ENCODE results near the gene NTPCR.

The NTPCR gene

GRCh38 chr1:232949636-232950196 lies 695 bp upstream of the NTPCR start:
- no peak for DNase-seq (ENCODE audit: low spot score)
- in situ Hi-C loops (cut with MboI; ENCODE audit: low pct_unique_long_range_greater_than_20kb, low sequenced_read_pairs, unreplicated experiment) = no loop called here
- TF ChIP-seq, protein P1, sequence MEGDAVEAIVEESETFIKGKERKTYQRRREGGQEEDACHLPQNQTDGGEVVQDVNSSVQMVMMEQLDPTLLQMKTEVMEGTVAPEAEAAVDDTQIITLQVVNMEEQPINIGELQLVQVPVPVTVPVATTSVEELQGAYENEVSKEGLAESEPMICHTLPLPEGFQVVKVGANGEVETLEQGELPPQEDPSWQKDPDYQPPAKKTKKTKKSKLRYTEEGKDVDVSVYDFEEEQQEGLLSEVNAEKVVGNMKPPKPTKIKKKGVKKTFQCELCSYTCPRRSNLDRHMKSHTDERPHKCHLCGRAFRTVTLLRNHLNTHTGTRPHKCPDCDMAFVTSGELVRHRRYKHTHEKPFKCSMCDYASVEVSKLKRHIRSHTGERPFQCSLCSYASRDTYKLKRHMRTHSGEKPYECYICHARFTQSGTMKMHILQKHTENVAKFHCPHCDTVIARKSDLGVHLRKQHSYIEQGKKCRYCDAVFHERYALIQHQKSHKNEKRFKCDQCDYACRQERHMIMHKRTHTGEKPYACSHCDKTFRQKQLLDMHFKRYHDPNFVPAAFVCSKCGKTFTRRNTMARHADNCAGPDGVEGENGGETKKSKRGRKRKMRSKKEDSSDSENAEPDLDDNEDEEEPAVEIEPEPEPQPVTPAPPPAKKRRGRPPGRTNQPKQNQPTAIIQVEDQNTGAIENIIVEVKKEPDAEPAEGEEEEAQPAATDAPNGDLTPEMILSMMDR (IDR thresholded peaks at IDR 0.05; ENCODE audit: extremely low read depth, insufficient read depth, missing control alignments) = no peak

DNA sequence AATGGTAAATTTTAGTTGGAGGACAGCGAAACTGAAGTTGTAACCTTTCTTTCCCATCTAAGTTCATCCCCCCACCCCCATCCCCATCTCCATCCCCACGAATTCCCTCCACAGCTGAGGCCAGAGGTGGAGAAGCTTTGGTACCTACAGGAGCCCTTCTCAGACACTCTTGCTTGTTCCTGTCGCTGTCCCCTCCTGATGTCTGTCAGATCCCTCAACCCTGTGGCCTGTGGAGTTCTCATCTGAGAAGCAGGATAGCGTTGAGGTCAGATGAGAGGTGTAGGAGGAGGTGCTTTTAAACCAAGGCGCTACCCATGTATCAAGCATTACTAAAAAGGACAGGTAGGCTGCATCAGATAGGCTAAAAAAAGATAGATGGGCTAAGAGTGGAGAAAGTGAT lies 769 bp downstream of the NTPCR start:
- TF ChIP-seq, protein P1 (IDR thresholded peaks at IDR 0.05; ENCODE audit: extremely low read depth, insufficient read depth, missing control alignments) = no peak
- peak; percentile 30 for DNase-seq (ENCODE audit: low spot score)
- in situ Hi-C loops (cut with MboI; ENCODE audit: low pct_unique_long_range_greater_than_20kb, low sequenced_read_pairs, unreplicated experiment) = no loop called here

DNA sequence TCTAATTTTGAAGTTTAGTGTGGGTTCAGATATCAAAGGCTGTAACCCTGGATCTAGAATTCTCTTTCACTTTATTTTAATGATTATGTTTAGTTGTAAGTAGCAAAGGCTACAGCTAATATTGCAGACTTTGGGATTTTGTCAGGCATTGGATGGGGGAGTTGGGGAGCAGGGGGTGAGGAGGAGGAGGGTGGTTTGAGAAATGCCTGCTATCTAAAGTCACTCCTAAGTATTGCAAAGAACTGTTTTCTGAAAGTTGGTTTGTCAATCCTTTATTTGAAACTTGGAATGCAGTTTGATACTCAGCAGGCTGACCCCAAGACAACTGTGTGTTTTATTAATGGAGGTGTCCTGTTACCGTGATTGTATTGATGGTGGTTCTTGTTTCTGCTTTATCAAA lies 1.2 kb downstream of the NTPCR start:
- TF ChIP-seq, protein P1 (IDR thresholded peaks at IDR 0.05; ENCODE audit: extremely low read depth, insufficient read depth, missing control alignments) = no peak
- no peak for DNase-seq (ENCODE audit: low spot score)
- in situ Hi-C loops (cut with MboI; ENCODE audit: low pct_unique_long_range_greater_than_20kb, low sequenced_read_pairs, unreplicated experiment) = no loop called here

DNA sequence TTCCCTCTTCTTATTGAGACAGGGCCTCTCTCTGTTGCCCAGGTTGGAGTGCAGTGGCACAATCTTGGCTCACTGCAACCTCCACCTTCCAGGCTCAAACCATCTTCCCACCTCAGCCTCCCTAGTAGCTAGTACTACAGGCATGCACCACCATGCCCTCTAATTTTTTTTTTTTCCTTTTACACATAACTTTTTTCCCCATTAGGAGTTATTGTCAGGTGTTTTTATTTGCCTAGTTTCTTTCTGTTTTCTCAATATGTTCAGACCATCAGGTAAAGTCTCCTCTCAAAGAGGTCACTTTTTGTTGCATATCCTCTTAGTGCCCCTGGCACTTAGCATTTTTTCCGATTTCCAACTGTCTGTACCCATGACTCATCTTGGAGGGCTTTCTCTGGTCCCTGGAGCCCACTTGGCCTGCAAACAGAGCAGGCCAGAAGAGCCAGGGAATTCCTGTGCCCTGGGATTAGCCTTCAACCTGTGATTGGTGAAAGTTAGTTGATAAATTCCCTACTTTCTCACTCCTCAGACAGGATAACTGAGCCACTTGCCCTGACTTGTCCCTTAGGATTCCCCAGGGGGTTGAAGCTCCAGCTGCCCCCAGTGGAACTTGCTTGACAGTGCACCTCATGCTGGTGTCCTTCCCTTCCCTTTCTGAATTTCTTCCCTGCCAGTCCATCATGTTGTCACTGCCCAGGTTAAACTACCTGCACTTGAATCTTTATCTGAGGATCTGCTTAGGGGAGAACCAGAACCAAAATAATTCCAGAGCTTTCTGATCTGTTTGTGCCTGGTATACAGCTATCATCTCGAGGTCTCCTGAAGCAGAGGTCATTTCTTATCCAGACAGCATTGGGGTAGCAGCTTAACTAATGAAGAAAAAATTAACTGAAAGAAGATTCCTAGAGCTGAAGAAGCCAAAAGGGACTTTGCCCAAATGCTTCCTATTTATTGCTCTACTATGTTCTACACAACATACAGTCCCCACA lies 2.4 kb downstream of the NTPCR start:
- peak; percentile 48 for DNase-seq (ENCODE audit: low spot score)
- in situ Hi-C loops (cut with MboI; ENCODE audit: low pct_unique_long_range_greater_than_20kb, low sequenced_read_pairs, unreplicated experiment) = no loop called here
- TF ChIP-seq, protein P1 (IDR thresholded peaks at IDR 0.05; ENCODE audit: extremely low read depth, insufficient read depth, missing control alignments) = peak; percentile 63

- TF ChIP-seq, protein P1 (IDR thresholded peaks at IDR 0.05; ENCODE audit: extremely low read depth, insufficient read depth, missing control alignments) = no peak
- no peak for DNase-seq (ENCODE audit: low spot score)
- in situ Hi-C loops (cut with MboI; ENCODE audit: low pct_unique_long_range_greater_than_20kb, low sequenced_read_pairs, unreplicated experiment) = no loop called here
These were observed 4.4 kb downstream of the NTPCR start for GRCh38 chr1:232954594-232955365.

DNA sequence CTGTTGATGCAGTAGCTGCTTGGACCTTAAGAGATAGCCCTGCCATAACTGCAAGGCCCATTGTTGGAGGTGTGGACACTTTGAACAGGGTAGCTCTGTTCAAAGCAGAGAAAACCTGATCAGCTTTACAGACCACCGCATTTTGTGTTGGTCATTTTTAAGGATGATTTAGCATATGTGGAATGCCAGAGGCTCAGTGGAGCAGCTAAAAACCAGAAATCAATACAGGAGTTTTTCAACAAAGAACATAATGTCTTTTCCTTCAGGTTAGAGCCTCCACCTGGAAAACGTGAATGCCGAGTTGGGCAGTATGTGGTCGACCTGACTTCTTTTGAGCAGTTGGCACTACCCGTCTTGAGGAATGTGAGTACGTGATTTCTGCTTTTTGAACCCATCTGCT lies 5.7 kb downstream of the NTPCR start:
- in situ Hi-C loops (cut with MboI; ENCODE audit: low pct_unique_long_range_greater_than_20kb, low sequenced_read_pairs, unreplicated experiment) = no loop called here
- no peak for DNase-seq (ENCODE audit: low spot score)
- TF ChIP-seq, protein P1 (IDR thresholded peaks at IDR 0.05; ENCODE audit: extremely low read depth, insufficient read depth, missing control alignments) = no peak
